Endothelial cell of umbilical vein (primary cell): ENCODE measurements around the gene GGT5.
"Not testable (repeated sequence)": the region's sequence is repeated elsewhere in the genome, so short reads cannot be mapped to it uniquely, and the experiment has no call there.

ENCODE experiments used
- CTCF ChIP-seq, 2 donors: IDR thresholded peaks; 1 replicate in 1 of 2; 2 replicates in 1 of 2; pipeline ENCODE4 v1.5.1; 2011; ENCODE audit warnings: low read length in 2 of 2, mild to moderate bottlenecking in 2 of 2, moderate library complexity in 2 of 2, control low read depth in 1 of 2, inconsistent platforms in 1 of 2, low read depth in 1 of 2; ENCODE audit not compliant: insufficient read depth in 1 of 2; ENCODE audit errors: extremely low read depth in 1 of 2
- GATA2 ChIP-seq: IDR thresholded peaks from 2 replicates; pipeline ENCODE4 v1.7.0; 2011; ENCODE audit warnings: low read depth, mild to moderate bottlenecking, moderate library complexity, mixed read lengths, low read length; ENCODE audit not compliant: insufficient read length, insufficient read depth
- MAX ChIP-seq: IDR thresholded peaks from 2 replicates; pipeline ENCODE4 v1.6.1; 2011; ENCODE audit not compliant: insufficient read depth, insufficient read length
- POLR2AphosphoS5 ChIP-seq: IDR thresholded peaks from 2 replicates; pipeline ENCODE4 v1.6.1; 2012; ENCODE audit warnings: low read depth, mild to moderate bottlenecking, control low read depth, low read length, moderate library complexity; ENCODE audit not compliant: insufficient read depth

- TF ChIP-seq MAX; CTCF (IDR thresholded peaks at IDR 0.05; ENCODE audit: extremely low read depth in 1 of 2, insufficient read depth in 1 of 2, low read depth in 1 of 2, low read length in 2 of 2); GATA2; POLR2AphosphoS5: not testable (repeated sequence)
Measured at GRCh38 chr22:24266495-24266894, 21.6 kb upstream of the GGT5 start.
